Astrocyte (in vitro differentiated cells and primary cell): ENCODE measurements around the gene ZNF619. TPM values are rescaled to one million over a fixed set of nuclear protein-coding genes. Genes with fewer than 3 reads are reported as not detected.

ENCODE experiments used
- DNase-seq: peaks from one replicate; pipeline ENCODE4 v3.0.0-alpha.2; 2010; ENCODE audit warnings: low read depth
- FAIRE-seq: peaks from 2 replicates; lab custom pipeline; 2011; peaks lifted over from hg19 to GRCh38; lab: Jason Lieb, UNC
- H2AFZ ChIP-seq: 2 replicates; pipeline ENCODE4 v1.6.0; 2012; ENCODE audit warnings: low read depth, low read length, inconsistent platforms
- H3K27ac ChIP-seq: 2 replicates; pipeline ENCODE4 v1.5.1; 2011; ENCODE audit warnings: low read depth, low read length, inconsistent platforms
- H3K27me3 ChIP-seq: 2 replicates; pipeline ENCODE4 v1.6.0; 2011; ENCODE audit warnings: low read length, inconsistent platforms; ENCODE audit not compliant: insufficient read depth
- H3K36me3 ChIP-seq: 2 replicates; pipeline ENCODE4 v1.5.1; 2011; ENCODE audit warnings: low read length, inconsistent platforms; ENCODE audit not compliant: insufficient read depth
- H3K4me1 ChIP-seq: 2 replicates; pipeline ENCODE4 v1.5.1; 2011; ENCODE audit warnings: low read length, inconsistent platforms; ENCODE audit not compliant: insufficient read depth
- H3K4me2 ChIP-seq: 2 replicates; pipeline ENCODE4 v1.6.0; 2012; ENCODE audit warnings: low read length, inconsistent platforms
- H3K4me3 ChIP-seq: 2 replicates; pipeline ENCODE4 v1.5.1; 2011; ENCODE audit warnings: low read depth, mild to moderate bottlenecking, low read length, inconsistent platforms; ENCODE audit not compliant: insufficient read depth
- H3K79me2 ChIP-seq: 2 replicates; pipeline ENCODE4 v1.6.0; 2012; ENCODE audit warnings: mild to moderate bottlenecking, low read length, inconsistent platforms; ENCODE audit not compliant: insufficient read depth
- H3K9ac ChIP-seq: 2 replicates; pipeline ENCODE4 v1.6.0; 2012; ENCODE audit warnings: mild to moderate bottlenecking, low read length, inconsistent platforms
- H3K9me3 ChIP-seq: 2 replicates; pipeline ENCODE4 v1.5.1; 2012; ENCODE audit warnings: low read depth, mild to moderate bottlenecking, low read length, inconsistent platforms; ENCODE audit not compliant: insufficient read depth
- H4K20me1 ChIP-seq: 2 replicates; pipeline ENCODE4 v1.6.0; 2012; ENCODE audit warnings: low read length, inconsistent platforms; ENCODE audit not compliant: insufficient read depth
- H3K27ac Mint-ChIP-seq: one replicate; pipeline ENCODE4 v1.8.0; 2021; ENCODE audit warnings: mild to moderate bottlenecking, mixed read lengths; ENCODE audit not compliant: unreplicated experiment
- H3K27me3 Mint-ChIP-seq: one replicate; pipeline ENCODE4 v1.8.0; 2021; ENCODE audit warnings: low read depth, mixed read lengths; ENCODE audit not compliant: unreplicated experiment
- H3K36me3 Mint-ChIP-seq: one replicate; pipeline ENCODE4 v1.8.0; 2021; ENCODE audit warnings: low read depth, mixed read lengths; ENCODE audit not compliant: unreplicated experiment
- H3K4me1 Mint-ChIP-seq: one replicate; pipeline ENCODE4 v1.8.0; 2021; ENCODE audit warnings: low read depth, mixed read lengths; ENCODE audit not compliant: unreplicated experiment
- H3K4me3 Mint-ChIP-seq: one replicate; pipeline ENCODE4 v1.8.0; 2021; ENCODE audit warnings: mild to moderate bottlenecking, moderate library complexity, mixed read lengths; ENCODE audit not compliant: unreplicated experiment
- H3K9me3 Mint-ChIP-seq: one replicate; pipeline ENCODE4 v1.8.0; 2021; ENCODE audit warnings: mild to moderate bottlenecking, mixed read lengths; ENCODE audit not compliant: unreplicated experiment
- CTCF ChIP-seq: IDR thresholded peaks from 2 replicates; pipeline ENCODE4 v1.5.1; 2011; ENCODE audit warnings: low read depth, mild to moderate bottlenecking, inconsistent platforms, low read length, moderate library complexity; ENCODE audit not compliant: insufficient read depth
- EZH2 ChIP-seq: IDR thresholded peaks from 2 replicates; pipeline ENCODE4 v1.6.1; 2012; ENCODE audit warnings: mild to moderate bottlenecking, low read length, inconsistent platforms; ENCODE audit not compliant: insufficient read depth
- total RNA-seq: library from RNA; stranded (reverse); gene quantifications from 2 replicates; pipeline ENCODE4 v1.2.1, GENCODE V29; 2021

ZNF619 gene
- total RNA-seq, 1 donor from 2014 or later = 3.4 TPM

GRCh38 chr3:40511031-40511718 lies 34.3 kb downstream of the ZNF619 start:
- no peak overlapping the region for H3K27ac Mint-ChIP-seq
- no peak overlapping the region for H3K4me3 Mint-ChIP-seq
- H3K4me2 ChIP-seq = no peak overlapping the region
- no peak overlapping the region for H3K9ac ChIP-seq
- no peak overlapping the region for H2AFZ ChIP-seq
- H3K79me2 ChIP-seq = no peaks in the 10 kb centered on the region
- no peaks in the 10 kb centered on the region for H3K9me3 Mint-ChIP-seq
- H3K4me3 ChIP-seq = no peak overlapping the region
- peaks cover 7% of the 10 kb centered on the region for H3K36me3 Mint-ChIP-seq
- no peaks in the 10 kb centered on the region for H3K36me3 ChIP-seq
- FAIRE-seq (no peak), DNase-seq (no peak)
- no peak for TF ChIP-seq CTCF
- no peak for TF ChIP-seq EZH2
- no peaks in the 10 kb centered on the region for H3K27me3 ChIP-seq
- no peaks in the 10 kb centered on the region for H3K27me3 Mint-ChIP-seq
- H4K20me1 ChIP-seq = no peaks in the 10 kb centered on the region
- no peak overlapping the region for H3K27ac ChIP-seq
- peaks cover 8% of the 10 kb centered on the region for H3K4me1 ChIP-seq
- peaks cover 5% of the 10 kb centered on the region for H3K4me1 Mint-ChIP-seq
- no peaks in the 10 kb centered on the region for H3K9me3 ChIP-seq

GRCh38 chr3:40516201-40516600 lies 39.3 kb downstream of the ZNF619 start:
- H3K79me2 ChIP-seq = no peaks in the 10 kb centered on the region
- Mint-ChIP-seq H3K4me3 (no peak overlapping the region), H3K4me1 (peaks cover 10% of the 10 kb centered on the region), H3K36me3 (peaks cover 4% of the 10 kb centered on the region), H3K9me3 (no peaks in the 10 kb centered on the region), H3K27ac (no peak overlapping the region), H3K27me3 (no peaks in the 10 kb centered on the region)
- FAIRE-seq = no peak
- H3K4me3 ChIP-seq = no peak overlapping the region
- no peaks in the 10 kb centered on the region for H4K20me1 ChIP-seq
- peak; percentile 83 for DNase-seq
- H3K27ac ChIP-seq = peak overlapping the region; percentile 56
- H3K4me1 ChIP-seq = peaks cover 18% of the 10 kb centered on the region
- H3K27me3 ChIP-seq = no peaks in the 10 kb centered on the region
- peak overlapping the region; percentile 12 for H2AFZ ChIP-seq
- no peak for TF ChIP-seq EZH2
- TF ChIP-seq CTCF = no peak
- peak overlapping the region; percentile 41 for H3K4me2 ChIP-seq
- H3K36me3 ChIP-seq = no peaks in the 10 kb centered on the region
- H3K9me3 ChIP-seq = no peaks in the 10 kb centered on the region
- H3K9ac ChIP-seq = peak overlapping the region; percentile 27

- Mint-ChIP-seq H3K9me3 (no peaks in the 10 kb centered on the region), H3K4me1 (peaks cover 10% of the 10 kb centered on the region), H3K4me3 (no peak overlapping the region), H3K27me3 (no peaks in the 10 kb centered on the region), H3K27ac (no peak overlapping the region), H3K36me3 (peaks cover 4% of the 10 kb centered on the region)
- H3K4me2 ChIP-seq = no peak overlapping the region
- no peaks in the 10 kb centered on the region for H3K79me2 ChIP-seq
- TF ChIP-seq EZH2 (no peak), CTCF (no peak)
- H3K9ac ChIP-seq = no peak overlapping the region
- H4K20me1 ChIP-seq = no peaks in the 10 kb centered on the region
- DNase-seq (no peak), FAIRE-seq (no peak)
- no peak overlapping the region for H2AFZ ChIP-seq
- peaks cover 18% of the 10 kb centered on the region for H3K4me1 ChIP-seq
- no peak overlapping the region for H3K4me3 ChIP-seq
- no peaks in the 10 kb centered on the region for H3K36me3 ChIP-seq
- no peaks in the 10 kb centered on the region for H3K9me3 ChIP-seq
- H3K27ac ChIP-seq = no peak overlapping the region
- no peaks in the 10 kb centered on the region for H3K27me3 ChIP-seq
These were observed 41.1 kb downstream of the ZNF619 start for GRCh38 chr3:40518067-40518466.
